Right lung (tissue), 5 donors: ENCODE results near the gene IFT43. TPM values are rescaled to one million over a fixed set of nuclear protein-coding genes. Genes with fewer than 3 reads are reported as not detected.
A peak's percentile ranks its signal among the peaks of the same experiment; 100 is the strongest.

ENCODE experiments used
- DNase-seq, 2 donors: peaks; one replicate each; pipeline ENCODE4 v3.0.0-alpha.2; 2013
- polyA plus RNA-seq, 5 donors: library from polyadenylated mRNA; unstranded; fragments of 120-200 nt; gene quantifications; one replicate each; pipeline versions ENCODE4 v1.2.1 to v1.2.3, GENCODE V29; 2013; ENCODE audit warnings: inconsistent platforms in 1 of 5, low replicate concordance in 1 of 5; ENCODE audit not compliant: insufficient read length in 5 of 5, insufficient read depth in 1 of 5

Gene IFT43
- polyA plus RNA-seq, 5 donors = 38.0 to 51.5 (median 42.8) TPM

DNA sequence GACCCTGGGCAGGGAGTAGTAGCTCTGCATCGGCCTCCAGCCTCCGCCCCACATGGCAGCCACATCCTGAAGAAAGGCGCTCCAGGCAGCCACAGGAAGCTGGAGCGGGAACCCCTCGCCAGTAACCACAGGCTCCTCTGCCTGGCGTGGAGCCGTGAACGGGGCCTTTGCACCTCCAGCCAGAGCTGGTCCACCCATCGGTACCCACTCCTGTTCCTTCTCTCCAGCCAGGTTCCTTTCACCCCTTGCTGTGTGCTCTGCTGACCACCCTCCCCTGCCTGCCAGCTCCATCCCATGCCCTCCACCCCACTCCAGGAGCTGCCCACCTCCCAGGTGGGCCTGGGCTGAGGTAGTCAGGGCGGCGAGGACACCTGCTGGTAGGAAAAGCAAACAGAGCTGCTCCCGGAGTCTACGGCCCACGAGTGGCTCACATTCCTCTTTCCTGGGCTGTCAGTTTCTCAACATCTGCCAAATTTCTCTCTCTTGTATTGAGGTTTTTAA is 6.4 kb upstream of the IFT43 start:
- DNase-seq = no peak

DNA sequence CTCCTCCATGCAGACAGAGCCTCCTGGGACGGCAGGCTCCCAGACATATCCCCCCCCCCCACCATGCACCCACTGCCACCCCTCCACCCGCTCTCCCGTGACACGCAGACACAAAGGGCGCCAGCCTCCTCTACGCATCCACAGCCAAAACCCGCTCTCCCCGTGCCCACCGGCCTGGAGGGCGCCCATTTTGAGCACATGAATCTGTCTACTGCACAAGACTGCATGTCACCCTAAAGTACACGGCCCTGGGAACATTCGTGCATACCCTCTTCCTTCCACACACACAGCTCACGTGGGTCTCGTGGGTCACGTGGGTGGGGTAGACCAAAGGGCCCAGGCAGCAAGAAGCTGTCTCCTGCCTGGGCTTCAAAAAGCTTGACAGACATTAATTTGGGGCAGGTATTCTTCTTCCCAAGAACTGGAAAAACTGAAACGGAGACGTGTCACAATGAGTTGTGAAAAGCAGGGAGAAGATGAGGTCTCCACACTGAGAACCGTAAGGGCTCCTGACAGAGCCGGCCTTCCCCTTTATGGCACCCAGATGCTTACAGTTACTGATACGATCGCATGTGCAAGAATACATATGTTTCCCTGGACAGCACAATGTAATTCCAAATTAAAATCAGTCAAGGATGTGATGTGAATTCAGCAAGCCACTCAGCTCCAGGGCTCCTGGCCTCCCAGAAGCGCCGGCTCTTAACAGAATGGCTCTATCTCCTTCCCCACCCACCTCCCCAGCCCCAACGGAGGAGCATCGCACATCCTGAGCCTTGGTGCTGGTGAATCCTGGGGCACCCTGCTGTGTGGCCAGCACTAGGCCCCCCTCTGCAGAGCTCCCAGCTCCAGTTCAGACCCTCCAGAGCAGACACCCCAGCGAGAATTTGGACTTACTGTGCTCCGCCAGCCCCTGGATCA is 5.7 kb upstream of the IFT43 start:
- no peak for DNase-seq

DNA sequence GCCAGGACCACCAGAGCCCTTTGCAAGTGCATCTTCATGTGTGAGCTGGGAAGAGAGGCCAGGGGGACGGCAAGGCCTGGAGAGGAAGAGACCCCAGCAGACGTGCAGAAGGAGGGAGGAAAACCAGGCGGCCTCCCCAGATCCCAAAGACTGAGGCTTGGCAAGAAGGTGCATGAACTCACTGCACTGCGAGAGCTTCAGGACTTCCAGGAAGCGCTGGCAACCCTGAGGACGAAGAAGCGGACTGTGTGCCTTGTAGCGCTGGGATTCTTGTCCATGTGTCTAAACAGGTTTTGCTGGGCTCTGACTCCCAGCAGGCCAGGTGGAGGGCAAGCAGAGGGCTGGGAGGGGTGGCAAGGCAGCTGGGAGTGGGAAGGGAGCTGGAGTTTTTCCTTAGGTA is 4.7 kb upstream of the IFT43 start:
- no peak for DNase-seq

DNA sequence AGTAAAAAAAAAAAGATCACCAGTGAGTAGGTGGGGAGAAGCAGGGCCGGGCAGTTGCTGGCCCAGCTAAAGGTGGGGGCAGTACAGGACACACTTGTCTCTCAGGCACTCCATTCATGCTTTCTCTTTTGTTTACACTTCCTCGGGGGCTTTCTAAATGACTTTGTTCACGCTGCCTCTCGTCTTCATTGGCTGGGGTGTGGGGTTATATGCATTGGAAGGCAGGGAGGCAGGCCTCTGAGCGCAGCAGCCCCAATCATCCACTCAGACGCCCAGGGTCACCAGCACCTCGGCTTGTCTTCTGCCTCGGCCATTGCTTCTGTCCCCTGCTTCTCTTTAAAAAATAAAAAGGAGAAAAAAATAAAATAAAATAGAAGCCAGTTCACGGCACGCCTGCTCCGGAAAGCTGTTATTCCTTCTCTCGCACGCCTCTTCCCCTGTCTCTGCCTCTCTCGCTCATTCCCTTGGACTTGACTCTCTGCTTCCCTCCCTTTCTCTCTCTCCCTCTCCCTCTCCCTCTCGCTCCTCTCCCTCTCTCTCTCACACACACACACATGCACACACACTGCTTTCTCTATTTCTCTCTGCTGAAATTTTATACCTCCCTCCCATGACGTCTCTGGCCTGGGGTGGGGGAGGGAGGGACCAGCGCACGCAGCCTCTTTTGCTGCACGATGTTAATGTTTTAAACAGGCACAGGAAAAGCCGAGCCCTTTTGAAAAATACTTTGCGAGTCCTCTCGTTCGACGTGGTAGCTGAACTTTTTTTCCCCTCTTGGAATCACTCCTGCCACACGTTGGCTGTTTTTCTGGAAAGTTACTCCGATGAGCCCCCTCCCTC is 3.9 kb upstream of the IFT43 start, which contains the start of gene TGFB3:
Gene TGFB3 (minus strand): TSS at position 570 of the 840 bp plus-strand sequence. CDS start 1,102 bp downstream, outside the sequence.
- peak; percentile 94 for DNase-seq

DNA sequence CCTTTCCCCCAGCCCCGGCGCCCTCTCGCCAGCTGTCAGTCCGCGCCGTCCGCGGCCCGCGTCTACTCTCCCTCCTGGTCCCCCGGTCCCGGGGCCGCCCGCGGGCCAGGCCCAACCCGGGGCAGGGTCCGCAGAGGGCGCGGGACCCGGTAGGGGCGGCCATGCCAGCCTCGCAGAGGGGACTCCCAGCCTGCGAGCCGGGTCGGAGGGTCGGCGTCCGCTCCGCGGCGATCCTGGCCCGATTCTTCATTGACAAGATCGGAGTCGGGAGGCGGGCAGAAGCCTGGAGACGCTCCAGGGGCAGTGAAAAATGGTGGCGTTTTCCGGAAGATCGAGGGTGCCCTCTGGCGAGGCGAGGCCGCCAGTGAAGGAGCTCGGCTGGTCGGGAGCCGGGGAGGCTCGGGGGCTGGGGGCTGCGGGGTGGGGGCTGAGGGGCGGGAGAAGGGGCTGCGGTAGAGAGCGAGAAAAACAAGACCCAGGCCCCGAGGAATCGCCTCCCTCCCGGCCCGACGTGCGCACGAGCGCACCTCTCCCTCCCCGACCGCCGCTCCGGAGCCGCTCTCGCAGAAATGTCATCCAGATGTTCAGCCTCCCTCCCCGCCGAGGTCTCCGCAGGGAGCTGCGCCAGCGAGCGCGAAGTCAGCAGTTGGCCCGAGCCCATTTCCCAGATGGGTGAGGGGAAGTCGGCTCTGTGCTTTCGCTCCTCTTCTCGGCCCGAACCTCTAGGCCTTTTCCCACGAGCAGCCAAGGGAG is 3.1 kb upstream of the IFT43 start:
- peak; percentile 92 for DNase-seq

DNA sequence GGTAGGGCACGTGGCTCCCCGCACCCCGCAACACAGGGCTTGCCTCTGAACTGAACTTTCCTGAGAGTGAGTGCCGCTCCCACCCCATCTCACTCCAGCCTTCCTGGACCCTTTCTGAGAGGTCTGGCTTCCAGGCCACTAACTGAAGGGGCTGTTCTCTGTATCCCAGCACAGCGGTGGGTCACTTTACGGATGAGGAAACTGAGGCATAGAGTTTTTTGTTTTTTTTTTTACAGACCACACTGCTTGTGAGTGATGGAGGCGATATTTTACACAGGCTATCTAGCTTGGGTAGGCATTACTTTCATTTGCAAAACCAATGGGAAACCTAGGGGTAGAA is 2.6 kb upstream of the IFT43 start:
- no peak for DNase-seq

DNA sequence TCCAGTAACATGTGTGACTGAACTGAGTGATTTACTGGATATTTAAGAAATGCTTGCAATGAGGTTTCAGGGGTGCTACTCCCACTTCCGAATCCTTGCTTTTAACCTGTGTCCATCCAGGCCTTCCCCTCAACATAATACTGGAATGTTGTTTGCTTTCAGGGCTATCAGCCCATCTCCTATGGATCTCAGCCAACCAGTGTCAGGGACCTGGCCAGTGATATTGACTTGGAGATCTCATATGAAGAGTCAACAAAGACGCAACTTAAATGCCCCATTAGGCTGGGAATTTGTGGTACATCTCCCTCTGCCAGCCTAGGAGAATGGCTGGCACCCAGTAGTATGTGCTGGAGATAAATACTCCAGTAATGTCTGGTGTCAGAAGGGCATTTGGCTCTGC is 889 bp upstream of the IFT43 start:
- no peak for DNase-seq

DNA sequence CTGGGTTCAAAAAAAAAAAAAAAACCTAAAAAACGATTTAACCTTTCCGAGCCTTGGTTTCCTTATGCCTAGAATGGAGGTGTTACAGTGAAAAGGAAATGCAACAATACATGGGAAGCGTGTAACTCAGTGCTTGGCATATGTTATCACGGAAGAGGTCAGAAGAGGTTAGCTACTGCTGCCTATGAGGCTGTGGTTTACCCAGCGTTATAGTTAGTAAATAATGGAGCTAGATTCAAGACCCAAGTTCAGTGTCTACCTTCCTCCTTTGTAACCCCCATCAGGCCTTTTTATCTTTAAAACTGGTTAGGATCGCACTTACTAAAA is 839 bp downstream of the IFT43 start:
- no peak for DNase-seq

DNA sequence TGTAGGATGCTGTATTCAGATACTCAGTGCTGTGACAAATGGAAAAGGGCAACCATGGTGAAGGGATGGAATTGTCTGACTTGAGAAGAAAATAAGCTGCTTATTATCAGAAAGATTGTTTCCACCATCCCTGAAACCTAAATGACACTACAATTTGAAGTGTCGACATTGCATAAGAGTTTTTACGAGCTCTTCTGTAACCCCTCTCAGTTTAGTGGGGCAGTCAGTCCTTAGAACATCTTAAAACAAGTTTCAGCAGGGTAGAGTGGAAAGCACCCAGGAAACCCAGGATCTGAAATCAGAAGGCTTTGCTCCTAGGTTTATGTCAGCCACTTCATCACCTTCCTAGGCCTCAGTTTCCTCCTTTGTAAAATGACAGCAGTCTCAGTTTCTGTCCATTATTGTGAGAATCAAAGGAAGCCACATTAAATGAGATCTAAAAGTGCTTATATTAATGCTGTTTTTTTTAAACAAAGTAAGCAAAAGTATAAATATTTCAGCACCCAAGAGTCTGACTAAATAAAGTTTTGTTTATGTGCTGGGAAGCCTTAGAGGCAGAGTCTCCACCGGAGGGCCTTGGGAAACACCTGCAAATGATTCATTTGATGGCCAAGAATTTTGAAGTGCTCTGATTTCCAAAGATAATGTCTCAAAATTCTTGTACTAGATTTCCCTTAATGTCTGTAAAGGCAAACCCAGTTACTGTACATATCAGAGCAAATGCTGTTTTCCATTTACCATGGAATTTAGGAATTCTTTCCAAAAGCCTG is 1.8 kb downstream of the IFT43 start:
- DNase-seq = no peak

DNA sequence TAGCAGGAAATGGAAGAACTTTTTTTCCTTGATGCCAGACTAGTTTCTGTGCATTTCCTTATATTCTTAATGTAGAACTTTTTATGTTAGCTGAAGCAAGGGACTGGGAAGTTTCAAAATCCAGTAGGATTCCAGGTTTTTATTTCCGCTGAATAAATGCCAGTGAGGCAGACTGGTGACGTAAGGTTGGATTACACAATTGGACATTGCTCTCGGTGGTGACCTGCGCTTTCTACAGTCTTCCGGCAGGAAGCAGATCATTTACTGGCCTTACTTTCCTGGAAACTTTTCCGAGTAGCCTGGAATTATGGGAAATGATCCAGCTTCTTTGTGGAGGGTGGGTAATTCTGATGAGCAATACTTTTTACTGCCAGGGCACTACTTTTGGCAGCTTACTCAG is 3.6 kb downstream of the IFT43 start:
- peak; percentile 75 to 82 for DNase-seq

DNA sequence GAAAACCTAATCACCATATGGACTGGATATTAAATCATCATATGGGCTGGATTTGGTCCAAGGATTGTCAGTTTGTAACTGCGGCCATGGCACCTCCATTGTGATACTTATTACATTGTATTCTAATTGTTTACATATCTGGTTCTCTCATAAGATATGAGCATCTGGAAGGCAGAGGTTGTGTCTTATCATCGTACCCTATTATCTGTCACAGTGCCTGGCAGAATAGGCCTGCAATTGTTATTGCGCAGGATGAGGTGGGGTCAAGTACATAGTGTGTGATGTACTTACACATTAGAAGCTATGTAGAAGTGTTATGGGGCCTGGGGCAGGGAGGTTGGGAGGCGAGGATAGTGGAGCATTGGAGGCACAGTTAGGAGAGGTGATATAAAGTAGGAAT is 4.7 kb downstream of the IFT43 start:
- DNase-seq = no peak

DNA sequence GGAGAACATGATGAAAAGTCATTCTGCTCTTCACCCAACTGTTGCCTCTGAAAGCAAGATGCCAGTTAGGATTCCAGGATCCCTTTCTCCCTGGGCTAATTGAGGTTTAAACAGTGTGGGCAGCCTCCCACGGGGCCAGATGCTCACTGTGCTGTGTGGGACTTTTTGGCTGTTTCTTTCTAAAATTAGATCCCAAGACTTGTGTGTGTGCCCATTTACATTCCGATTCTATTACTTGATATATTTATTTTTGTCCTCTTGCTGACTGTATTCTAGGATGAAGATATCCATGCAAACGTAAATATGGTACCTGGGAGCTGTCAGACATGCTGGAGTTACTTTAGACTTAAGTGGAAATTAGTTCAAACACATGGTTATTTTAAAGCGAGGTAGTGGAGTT is 6.2 kb downstream of the IFT43 start:
- DNase-seq = no peak

DNA sequence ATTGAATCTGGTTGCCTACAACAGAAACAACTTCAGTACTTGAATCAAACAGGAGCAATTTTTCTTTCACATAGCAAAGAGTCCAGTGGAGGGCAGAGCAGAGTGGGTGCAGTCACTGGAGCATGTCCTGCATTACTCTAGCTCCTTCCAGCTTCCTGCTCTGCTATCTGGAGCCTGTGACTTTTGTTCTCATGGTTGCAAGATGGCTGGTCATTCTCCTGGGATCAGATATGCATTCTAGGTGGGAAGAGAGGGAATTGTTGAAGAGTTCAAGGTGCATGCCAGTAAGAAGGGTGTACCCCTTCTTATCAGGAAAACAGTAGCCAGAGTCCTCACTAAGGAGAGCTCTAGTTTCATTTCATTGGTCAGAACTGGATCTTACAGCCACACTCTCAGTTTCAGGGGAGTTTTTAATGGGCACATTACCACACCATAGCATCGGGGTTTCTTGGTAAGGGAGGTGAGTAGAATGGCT is 8.0 kb downstream of the IFT43 start:
- DNase-seq = no peak

DNA sequence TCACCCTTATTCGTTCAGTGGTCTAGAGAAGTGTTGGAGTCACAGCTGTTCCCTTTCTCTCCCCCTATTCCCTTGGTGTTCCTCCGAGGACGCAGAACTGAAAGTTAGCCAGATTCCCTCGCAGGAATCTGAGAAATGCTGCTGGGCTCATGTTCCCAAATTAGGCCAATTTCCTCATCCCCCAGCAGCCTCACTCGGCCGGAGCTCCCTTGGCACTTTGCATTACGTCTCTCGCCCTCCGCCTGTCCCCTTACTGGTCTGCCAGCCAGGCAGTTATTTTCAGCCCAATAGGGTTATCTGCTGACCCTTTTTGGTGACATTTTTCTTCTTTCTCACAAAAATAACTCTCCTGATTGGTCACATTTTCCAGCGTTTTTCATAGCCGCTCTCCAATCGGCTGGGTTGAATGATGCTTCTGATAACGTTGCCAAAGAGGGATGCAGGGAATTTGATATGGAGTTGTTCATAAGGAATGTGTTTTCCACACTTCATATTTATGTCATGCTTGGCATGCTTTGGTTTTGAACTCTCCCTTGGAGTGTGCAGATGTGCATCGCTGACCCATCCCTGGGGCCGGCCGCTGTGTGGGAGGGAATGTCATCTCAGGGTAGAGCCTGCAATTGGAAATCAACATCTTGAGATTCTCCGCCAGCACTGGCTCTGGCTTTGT is 9.9 kb downstream of the IFT43 start:
- peak; percentile 88 to 92 for DNase-seq

DNA sequence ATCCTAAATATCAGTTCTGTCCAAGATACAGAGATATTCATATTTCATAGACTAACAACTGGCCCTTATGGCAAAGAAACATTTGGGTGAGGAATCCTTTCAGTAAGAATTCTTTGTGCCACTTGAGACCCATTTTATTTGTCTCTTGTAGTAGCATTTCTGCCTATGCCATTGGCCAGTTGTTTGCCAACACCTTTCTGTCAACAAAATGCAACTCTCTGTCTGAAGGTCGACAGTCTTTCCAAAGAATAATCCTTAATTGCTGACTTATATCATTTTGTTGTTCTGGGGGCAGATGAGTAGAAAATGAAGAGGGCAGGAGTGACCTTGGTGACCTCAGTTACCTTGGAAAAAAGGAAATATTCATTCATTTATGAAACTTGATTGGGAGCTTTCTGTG is 10.9 kb downstream of the IFT43 start:
- no peak for DNase-seq

DNA sequence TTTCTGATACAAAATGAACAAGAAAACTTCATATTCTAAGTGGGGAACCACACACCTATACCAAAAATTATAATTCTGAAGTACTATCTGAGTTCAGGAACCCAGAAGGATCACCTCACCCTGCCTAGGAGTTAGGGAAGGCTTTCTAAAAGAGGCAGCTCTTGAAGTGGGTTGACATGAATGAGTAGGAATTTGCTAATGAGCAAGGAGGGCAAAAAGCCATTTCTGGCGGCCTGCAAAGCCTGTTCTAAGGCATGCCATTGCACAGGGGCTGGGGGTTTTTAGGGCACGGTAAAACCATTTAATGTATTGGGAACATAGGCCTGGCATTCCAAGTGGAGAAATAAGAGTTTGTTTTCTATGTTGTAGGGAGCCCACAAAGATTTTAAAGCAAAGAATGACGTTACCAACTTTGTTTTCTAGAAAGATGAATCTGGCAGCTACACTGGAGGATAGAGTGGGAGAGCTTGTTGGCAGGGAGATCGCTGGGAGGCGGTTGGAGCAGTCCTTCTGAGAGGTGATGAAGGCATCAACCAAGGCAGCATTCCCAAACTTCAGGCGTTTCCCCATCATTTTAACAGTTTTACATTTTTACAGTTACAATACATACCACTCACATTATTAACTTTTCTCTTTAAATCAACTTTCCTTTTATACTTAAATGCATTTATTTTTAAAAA is 14.1 kb downstream of the IFT43 start:
- no peak for DNase-seq

DNA sequence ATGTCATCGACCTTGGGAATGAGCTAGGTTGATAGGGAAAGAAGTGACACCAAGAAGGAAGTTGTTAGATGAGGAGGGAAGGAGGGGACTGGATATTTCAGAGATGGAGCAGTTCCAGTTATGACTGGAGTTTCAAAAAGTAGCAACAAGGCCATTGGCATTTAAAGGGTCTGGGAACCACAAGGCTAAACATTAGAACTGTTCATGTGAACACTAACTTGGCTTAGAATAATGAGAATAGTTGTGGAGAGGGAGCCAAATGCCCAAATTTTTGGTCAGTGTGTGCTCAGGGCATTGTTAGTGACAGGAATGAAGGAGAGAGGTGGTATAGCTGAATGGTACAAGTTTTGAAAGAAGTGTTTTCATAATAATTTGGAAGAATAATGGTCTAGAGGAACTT is 16.8 kb downstream of the IFT43 start:
- no peak for DNase-seq

DNA sequence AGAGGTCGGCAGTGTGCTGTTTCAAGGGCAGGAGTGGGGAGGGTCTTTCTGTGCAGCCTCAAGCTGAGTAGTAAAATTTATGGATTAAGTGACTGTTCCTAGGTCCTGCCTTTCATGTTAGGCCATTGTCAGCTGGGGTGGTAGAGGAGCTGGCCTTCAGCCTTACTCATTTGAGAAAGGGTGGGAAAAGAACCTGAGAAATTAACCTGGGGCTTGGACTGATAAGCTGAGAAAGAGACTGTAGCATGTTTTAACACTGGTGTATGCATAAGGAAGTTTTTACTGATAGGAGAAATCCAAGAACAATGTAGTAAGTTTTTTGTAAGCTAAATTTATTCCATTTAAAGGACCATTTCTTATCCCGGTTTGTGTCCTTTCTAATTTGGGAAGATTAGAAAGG is 20.7 kb downstream of the IFT43 start:
- no peak for DNase-seq

DNA sequence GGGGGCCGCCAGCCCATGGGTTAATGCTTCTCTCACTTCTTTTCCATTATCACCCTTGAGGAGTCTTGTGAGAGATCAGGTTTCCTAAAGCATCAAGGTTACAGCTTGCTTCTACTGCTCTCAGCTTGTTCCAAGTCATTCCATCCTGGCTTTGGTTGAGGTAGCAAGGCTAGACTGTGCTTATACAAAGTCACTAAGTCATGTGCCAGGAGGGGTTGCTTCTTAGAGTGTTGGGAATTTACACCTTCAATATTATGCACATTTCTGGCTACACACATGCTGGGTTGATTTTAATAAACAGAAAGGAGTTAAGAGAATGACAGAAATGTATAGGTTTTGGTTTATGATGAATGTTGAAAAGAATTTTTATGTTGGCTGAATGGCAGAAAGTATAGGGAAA is 21.8 kb downstream of the IFT43 start:
- DNase-seq = no peak

DNA sequence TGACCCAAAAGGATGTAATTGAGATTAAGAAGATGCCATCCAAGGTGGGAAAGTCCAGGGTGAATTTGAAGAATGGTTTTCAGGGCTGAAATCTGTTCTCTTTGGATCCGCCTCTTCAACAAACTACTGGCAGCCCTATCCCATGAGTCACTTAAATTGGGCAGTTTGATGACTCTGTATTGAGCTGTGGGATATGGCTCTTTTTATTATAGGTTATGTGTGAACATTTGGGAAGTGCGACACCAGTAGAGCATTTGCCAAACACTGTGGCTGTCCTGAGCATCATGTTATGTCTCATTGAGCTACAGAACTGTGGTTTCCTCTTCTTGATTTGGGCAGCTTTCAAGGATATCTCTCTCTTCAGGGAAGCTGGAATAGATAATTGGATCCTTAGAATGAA is 22.3 kb downstream of the IFT43 start:
- DNase-seq = no peak
